NCI-H2196 (cell line): ENCODE results near the gene PCSK5.

Source experiments
- DNase-seq: peaks from one replicate; lab custom pipeline; 2025; ENCODE audit not compliant: unreplicated experiment; lab: John Stamatoyannopoulos, UW

The PCSK5 gene

DNA sequence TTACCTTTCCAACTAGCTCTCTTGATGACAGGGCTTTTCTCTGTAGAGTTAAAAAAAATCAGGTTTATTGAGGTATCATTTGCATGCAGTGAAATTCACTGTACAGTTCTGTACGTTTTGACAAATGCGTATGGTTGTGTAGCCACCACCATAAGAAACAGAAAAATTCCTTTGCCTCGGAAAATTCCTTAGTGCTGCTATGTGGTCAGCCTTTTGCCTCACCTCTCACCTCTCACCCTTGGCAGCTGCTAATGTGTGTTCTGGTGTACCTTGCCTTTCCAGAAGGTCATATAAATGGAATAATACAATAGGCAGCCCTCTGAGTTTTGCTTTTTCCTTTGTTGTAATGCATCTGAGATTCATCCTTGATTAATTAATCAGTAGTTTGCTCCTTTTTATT lies 28.4 kb downstream of the PCSK5 start:
- DNase-seq, result no peak

- DNase-seq, result no peak
Observed at GRCh38 chr9:75921391-75922127, 31.1 kb downstream of the PCSK5 start.

GRCh38 chr9:75926385-75926784 lies 35.9 kb downstream of the PCSK5 start:
- DNase-seq, result no peak

GRCh38 chr9:75927356-75927755 lies 36.9 kb downstream of the PCSK5 start:
- no peak for DNase-seq

- DNase-seq, result no peak
Observed at GRCh38 chr9:75930190-75930589, 39.7 kb downstream of the PCSK5 start.

- DNase-seq, result no peak
Observed at GRCh38 chr9:75930730-75931321, 40.4 kb downstream of the PCSK5 start.

- no peak for DNase-seq
Observed at GRCh38 chr9:75933982-75934381, 43.5 kb downstream of the PCSK5 start.

GRCh38 chr9:75935591-75935990 lies 45.1 kb downstream of the PCSK5 start:
- DNase-seq, result no peak

DNA sequence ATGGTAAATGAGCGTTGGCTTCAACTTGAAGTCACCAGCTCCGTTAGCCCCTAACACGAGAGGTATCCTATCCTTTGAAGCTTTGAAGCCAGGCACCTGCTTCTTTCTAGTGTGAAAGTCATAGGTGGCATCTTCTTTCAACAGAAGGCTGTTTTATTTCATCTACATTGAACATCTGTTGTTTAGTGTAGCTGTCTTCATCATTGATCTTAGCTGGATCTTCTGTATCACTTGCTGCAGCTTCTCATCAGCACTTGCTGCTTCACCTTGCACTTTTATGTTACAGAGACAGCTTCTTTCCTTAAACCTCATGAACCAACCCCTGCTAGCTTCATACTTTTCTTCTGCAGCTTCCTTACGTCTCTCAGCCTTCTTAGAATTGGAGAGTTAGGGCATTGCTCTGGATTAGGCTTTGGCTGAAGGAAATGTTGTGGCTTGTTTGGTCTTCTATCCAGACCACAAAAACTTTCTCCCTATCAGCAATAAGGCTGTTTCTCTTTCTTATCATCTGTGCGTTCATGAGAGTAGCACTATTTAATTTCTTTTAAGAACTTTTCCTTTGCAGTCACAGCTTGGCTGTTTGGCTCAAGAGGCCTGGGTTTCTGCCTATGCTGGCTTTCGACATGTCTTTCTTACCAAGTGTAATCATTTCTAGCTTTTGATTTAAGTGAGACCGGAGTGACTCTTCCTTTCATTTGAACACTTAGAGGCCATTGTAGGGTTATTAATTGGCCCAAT lies 47.2 kb downstream of the PCSK5 start:
- no peak for DNase-seq

DNA sequence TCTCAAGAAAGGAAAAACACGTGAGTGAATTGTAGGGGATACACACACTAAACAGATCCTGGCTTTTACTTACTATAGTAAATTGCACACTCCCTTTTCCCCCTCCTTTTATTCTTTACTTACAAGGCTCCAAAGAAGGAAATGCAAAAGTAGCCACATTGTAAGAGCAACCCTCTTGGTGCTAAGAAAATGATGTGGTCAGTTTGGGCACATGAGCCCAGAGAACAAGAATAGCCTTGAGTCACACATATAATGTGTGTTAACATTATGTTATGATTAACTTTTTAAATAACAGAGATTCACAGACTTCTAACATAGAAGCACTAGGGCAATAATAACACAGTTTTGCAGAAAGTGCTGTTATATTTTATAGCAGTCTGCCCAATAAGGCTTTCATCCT lies 48.5 kb downstream of the PCSK5 start:
- no peak for DNase-seq

DNA sequence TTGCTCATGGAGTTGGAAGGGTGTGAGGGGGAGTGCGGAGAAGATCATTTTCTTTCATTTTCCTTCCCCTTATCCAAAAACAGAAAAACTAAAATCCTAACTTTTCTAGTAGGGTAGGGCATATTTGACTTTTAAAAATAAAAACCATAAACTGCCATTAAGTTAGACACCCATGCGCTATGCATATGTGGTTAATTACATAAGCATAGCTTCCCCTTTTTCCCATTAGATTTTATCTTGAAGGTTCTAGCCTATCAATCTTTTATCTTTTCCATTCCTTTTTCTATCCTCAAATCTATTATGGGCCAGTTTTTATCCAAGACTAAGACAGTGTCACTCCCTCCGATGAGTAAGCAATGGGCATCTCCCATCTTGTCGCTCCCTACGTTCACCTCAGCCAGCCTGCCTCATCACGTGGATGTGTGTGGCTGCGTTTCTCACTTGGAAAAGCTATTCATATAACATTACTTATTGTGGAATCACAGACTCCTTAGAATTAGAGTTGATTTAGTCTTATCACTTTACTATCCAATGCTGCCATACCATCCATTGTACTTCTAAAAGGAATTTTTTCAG lies 49.2 kb downstream of the PCSK5 start:
- no peak for DNase-seq

DNA sequence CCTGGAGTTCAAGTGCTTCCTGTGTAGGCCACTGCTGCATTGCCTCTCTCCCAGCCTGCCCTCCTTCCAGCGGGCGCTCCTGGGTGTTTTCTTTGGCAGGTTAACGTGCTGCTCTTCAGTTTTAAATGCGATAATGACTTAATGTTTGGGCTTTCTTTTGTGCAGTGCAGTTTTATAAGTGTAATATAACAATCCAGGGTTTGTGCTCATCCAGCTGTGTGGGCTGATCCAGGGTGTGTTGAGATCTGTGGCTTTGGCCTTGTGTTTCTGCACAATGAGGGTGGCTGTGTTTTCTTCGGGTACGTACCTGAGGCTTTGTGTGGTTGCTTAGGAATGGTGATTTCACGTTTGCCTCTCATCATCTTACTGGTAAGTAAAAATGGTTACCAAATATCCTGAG lies 50.6 kb downstream of the PCSK5 start:
- peak; percentile 69 for DNase-seq

DNA sequence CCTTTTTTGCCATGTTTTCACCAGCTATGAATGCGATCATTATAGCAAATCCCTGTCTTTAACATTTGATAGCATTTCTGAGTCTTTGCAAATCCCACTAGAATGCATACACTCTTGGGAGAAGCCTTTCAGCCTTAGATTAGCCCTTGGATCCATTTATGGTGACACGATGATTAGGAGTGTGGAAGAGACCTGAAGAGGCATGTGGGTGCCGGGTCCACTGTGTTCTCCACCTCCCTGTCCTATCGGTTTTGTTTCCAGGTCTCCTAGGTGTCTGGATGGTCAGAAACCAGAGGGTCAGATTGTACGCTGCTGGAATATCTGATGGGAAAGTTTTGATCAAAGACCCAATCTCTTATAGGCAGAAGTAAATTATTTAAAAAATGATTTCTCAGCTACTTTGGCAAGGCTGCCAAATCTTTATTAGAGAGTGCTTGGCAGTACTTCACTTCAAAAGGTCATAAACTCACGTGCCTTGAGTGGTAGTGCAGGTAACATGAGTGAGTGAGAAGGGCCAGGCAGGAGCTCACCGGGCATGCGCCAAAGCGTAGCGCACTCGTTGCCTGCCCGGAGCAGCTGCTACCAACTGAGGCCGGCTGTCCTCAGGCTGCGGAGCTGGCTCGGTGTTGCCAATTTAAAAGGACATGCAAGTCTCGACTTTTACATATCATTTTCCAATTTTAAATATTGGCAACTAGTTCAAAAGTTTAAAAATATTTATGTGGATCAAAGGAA lies 51.3 kb downstream of the PCSK5 start:
- peak; percentile 12 for DNase-seq

- DNase-seq, result no peak
Observed at GRCh38 chr9:75946766-75947165, 56.3 kb downstream of the PCSK5 start.

DNA sequence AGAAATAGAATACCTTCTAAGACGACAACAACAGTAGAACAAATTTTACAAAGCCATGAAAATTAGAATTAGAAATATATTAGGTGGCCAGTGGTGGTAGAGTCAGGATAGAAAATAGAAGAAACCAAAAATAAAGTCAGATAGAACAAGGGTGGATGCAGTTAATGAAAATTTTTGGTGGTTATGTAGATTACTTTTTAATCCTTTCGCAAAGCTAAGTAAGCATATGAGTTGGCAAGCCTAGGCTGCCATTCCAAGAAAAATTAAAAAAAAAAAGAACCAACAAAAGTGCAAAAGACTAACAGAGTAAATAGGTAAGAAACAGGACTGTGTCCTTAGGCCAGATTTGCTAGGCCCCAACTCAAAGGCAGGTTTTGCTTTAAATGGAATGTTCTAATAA lies 56.8 kb downstream of the PCSK5 start:
- no peak for DNase-seq

DNA sequence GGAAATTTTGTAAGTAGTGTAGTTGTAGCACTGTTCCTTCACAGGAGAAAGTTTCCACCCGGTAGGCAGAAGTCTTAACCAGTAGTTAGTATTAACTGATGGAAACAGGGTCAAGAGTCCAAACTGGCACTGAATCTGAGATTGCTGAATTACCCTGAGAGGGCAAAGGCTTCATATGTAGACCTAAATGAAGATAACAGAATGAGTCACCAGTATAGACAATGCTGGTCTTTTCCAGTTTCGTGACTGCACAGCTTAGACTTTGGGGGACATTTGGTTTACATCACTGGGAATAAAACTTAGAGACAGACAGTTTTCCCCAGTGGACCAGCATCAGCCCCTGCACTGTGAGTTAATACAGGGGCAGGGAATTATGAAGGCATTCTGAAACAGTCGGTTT lies 60.5 kb downstream of the PCSK5 start:
- no peak for DNase-seq

DNA sequence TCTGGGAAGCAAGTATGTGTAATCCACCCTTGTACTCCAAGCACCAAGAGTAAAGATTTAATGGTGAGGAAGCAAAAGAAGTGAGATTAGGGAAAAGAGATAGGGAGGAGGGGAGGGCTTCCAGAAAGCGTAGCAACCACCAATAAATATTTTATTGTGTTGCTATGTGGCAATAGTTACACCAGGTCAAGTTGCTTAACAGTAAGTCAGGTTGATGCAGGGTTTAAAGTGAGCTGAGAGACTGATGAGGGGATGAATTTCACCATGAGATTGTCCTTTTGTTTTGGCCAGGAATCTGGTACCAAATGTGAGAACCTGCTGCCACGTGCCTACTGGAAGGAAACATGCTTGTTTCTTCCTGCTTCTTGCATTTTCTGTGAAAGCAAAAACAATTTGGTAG lies 62.7 kb downstream of the PCSK5 start:
- peak; percentile 35 for DNase-seq

- DNase-seq, result no peak
Observed at GRCh38 chr9:75956161-75956560, 65.7 kb downstream of the PCSK5 start.

DNA sequence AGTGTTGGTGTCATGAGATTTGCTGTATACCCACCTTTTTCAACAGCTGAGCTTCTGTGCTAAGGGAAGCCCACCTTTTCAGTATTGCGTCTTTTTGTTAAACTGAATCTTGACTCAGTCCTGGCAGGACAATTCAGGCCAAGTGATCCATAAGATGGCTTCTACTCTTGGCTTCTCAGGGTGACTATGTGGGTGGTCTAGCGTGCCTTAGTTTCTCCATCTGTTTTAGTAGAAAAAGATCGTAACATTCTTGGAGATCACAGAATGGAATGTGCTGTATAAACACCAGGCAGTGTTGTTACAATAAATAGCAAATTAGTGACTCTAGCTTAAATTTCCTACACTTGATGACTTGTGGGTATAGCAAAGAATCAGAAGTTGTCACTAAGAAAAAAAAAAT lies 66.6 kb downstream of the PCSK5 start:
- DNase-seq, result no peak

DNA sequence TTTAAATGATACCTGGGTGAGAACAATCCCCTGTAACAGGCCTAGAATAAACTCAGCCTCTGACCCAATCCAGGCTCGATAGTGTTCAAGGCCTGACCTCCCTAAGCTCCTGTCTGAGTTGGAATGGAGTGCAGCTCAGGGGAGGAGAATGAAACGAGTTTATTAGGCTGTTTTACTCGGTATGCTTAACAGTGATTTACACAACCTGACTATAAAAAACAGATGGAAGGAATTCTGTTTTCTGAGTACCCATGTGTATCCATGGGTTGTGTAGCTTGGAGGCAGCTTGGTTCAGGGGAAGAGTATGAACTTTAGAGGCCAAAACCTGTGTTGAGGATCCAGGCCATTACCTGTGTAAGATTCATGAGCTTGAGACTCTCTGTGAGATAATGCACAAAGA lies 67.8 kb downstream of the PCSK5 start:
- DNase-seq, result no peak

GRCh38 chr9:75960551-75960950 lies 70.1 kb downstream of the PCSK5 start:
- DNase-seq, result no peak
